Peyer's patch (tissue), 4 donors: Measurements from ENCODE around the gene DNPH1.

ENCODE experiments used
- POLR2A ChIP-seq, 2 donors: fragments of 450-650 bp; IDR thresholded peaks; one replicate each; pipeline ENCODE4 v1.5.1; 2017; ENCODE audit warnings: antibody characterized with exemption in 2 of 2, mild to moderate bottlenecking in 2 of 2, moderate library complexity in 2 of 2
- TF ChIP-seq, protein P1 (sequence below), 6 experiments: fragments of 450-650 bp in 4 of 6; fragments of 200-600 bp in 2 of 6; sonication (generic) in 1 of 6; IDR thresholded peaks; one replicate each; pipeline ENCODE4 v1.5.1; 2017 to 2019; ENCODE audit warnings: antibody characterized with exemption in 6 of 6, mild to moderate bottlenecking in 3 of 6, moderate library complexity in 1 of 6

- TF ChIP-seq, protein P1, sequence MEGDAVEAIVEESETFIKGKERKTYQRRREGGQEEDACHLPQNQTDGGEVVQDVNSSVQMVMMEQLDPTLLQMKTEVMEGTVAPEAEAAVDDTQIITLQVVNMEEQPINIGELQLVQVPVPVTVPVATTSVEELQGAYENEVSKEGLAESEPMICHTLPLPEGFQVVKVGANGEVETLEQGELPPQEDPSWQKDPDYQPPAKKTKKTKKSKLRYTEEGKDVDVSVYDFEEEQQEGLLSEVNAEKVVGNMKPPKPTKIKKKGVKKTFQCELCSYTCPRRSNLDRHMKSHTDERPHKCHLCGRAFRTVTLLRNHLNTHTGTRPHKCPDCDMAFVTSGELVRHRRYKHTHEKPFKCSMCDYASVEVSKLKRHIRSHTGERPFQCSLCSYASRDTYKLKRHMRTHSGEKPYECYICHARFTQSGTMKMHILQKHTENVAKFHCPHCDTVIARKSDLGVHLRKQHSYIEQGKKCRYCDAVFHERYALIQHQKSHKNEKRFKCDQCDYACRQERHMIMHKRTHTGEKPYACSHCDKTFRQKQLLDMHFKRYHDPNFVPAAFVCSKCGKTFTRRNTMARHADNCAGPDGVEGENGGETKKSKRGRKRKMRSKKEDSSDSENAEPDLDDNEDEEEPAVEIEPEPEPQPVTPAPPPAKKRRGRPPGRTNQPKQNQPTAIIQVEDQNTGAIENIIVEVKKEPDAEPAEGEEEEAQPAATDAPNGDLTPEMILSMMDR (IDR thresholded peaks at IDR 0.05) = no peak
- TF ChIP-seq POLR2A (IDR thresholded peaks at IDR 0.05) = no peak
These were observed 27.5 kb upstream of the DNPH1 start for GRCh38 chr6:43256670-43257366.
